Subcutaneous abdominal adipose tissue (tissue), 5 donors: Measurements from ENCODE around the gene SRPK3.
"Not testable (repeated sequence)": the region's sequence is repeated elsewhere in the genome, so short reads cannot be mapped to it uniquely, and the experiment has no call there.

Experiments used
- H3K27ac ChIP-seq: one replicate; pipeline ENCODE4 v1.7.0; 2013; ENCODE audit warnings: low read depth, mild to moderate bottlenecking, inconsistent platforms, low read length, moderate library complexity
- H3K27me3 ChIP-seq, 5 donors: one replicate each; pipeline ENCODE4 v1.7.0; 2013; ENCODE audit warnings: low read length in 5 of 5, inconsistent platforms in 1 of 5; ENCODE audit not compliant: control insufficient read depth in 5 of 5, insufficient read depth in 4 of 5
- H3K36me3 ChIP-seq, 5 donors: one replicate each; pipeline ENCODE4 v1.7.0; 2013; ENCODE audit warnings: low read length in 5 of 5; ENCODE audit not compliant: control insufficient read depth in 5 of 5, insufficient read depth in 5 of 5
- H3K4me1 ChIP-seq, 5 donors: one replicate each; pipeline ENCODE4 v1.7.0; 2013; ENCODE audit warnings: low read length in 5 of 5, mild to moderate bottlenecking in 3 of 5, moderate library complexity in 1 of 5; ENCODE audit not compliant: control insufficient read depth in 5 of 5, insufficient read depth in 5 of 5
- H3K4me3 ChIP-seq, 5 donors: one replicate each; pipeline ENCODE4 v1.7.0; 2013; ENCODE audit warnings: low read length in 5 of 5, low read depth in 1 of 5
- H3K9ac ChIP-seq, 5 donors: one replicate each; pipeline ENCODE4 v1.7.0; 2013; ENCODE audit warnings: low read length in 5 of 5, mild to moderate bottlenecking in 4 of 5, moderate library complexity in 3 of 5
- H3K9me3 ChIP-seq, 5 donors: one replicate each; pipeline ENCODE4 v1.7.0; 2013; ENCODE audit warnings: low read length in 5 of 5; ENCODE audit not compliant: control insufficient read depth in 5 of 5
- donor health status: healthy.
- donor health status: healthy.
- donor health status: healthy.
- donor health status: healthy.
- donor health status: healthy.

The SRPK3 gene

GRCh38 chrX:153746359-153746758 lies 34.5 kb upstream of the SRPK3 start:
- peaks cover 0 to 8% (median 0%) of the 10 kb centered on the region in 5 donors for H3K9me3 ChIP-seq
- peaks cover 0 to 3% (median 0%) of the 10 kb centered on the region in 5 donors for H3K27me3 ChIP-seq
- H3K4me3 ChIP-seq = no peak overlapping the region
- no peak overlapping the region for H3K27ac ChIP-seq
- H3K9ac ChIP-seq = no peak overlapping the region
- H3K4me1 ChIP-seq = peaks cover 0 to 20% (median 8%) of the 10 kb centered on the region in 5 donors
- H3K36me3 ChIP-seq = no peaks in the 10 kb centered on the region

- not testable (repeated sequence) for H3K4me3 ChIP-seq, H3K27ac ChIP-seq, H3K9me3 ChIP-seq, H3K27me3 ChIP-seq, H3K36me3 ChIP-seq, H3K9ac ChIP-seq
- H3K4me1 ChIP-seq = peaks cover 0 to 20% (median 8%) of the 10 kb centered on the region in 5 donors
Measured at GRCh38 chrX:153746991-153747390, 33.9 kb upstream of the SRPK3 start.

- H3K4me3 ChIP-seq, H3K9me3 ChIP-seq, H3K9ac ChIP-seq, H3K27ac ChIP-seq, H3K36me3 ChIP-seq, H3K27me3 ChIP-seq: not testable (repeated sequence)
- peaks cover 0 to 17% (median 7%) of the 10 kb centered on the region in 5 donors for H3K4me1 ChIP-seq
Measured at GRCh38 chrX:153749017-153749416, 31.8 kb upstream of the SRPK3 start.

GRCh38 chrX:153750127-153750774 lies 30.6 kb upstream of the SRPK3 start:
- Histone ChIP-seq H3K4me1 (peaks cover 0 to 7% (median 3%) of the 10 kb centered on the region in 5 donors), H3K4me3 (no peak overlapping the region), H3K36me3 (no peaks in the 10 kb centered on the region), H3K9me3 (peaks cover 0 to 8% (median 0%) of the 10 kb centered on the region in 5 donors), H3K9ac (no peak overlapping the region), H3K27me3 (peaks cover 0 to 2% (median 0%) of the 10 kb centered on the region in 5 donors), H3K27ac (no peak overlapping the region)

- Histone ChIP-seq H3K4me1 (peaks cover 0 to 13% (median 4%) of the 10 kb centered on the region in 5 donors), H3K36me3 (no peaks in the 10 kb centered on the region), H3K9me3 (peaks cover 0 to 9% (median 5%) of the 10 kb centered on the region in 5 donors), H3K27ac (no peak overlapping the region), H3K4me3 (no peak overlapping the region), H3K27me3 (no peaks in the 10 kb centered on the region), H3K9ac (no peak overlapping the region)
Measured at GRCh38 chrX:153755136-153755535, 25.7 kb upstream of the SRPK3 start.

- no peak overlapping the region for H3K9ac ChIP-seq
- H3K4me1 ChIP-seq = peaks cover 0 to 42% (median 30%) of the 10 kb centered on the region in 5 donors
- H3K36me3 ChIP-seq = no peaks in the 10 kb centered on the region
- peaks cover 0 to 5% (median 0%) of the 10 kb centered on the region in 5 donors for H3K9me3 ChIP-seq
- H3K27ac ChIP-seq = no peak overlapping the region
- H3K27me3 ChIP-seq = peaks cover 0 to 14% (median 7%) of the 10 kb centered on the region in 5 donors
- H3K4me3 ChIP-seq = no peak overlapping the region
Measured at GRCh38 chrX:153761863-153762262, 19.0 kb upstream of the SRPK3 start.

- Histone ChIP-seq H3K4me1 (peaks cover 0 to 41% (median 30%) of the 10 kb centered on the region in 5 donors), H3K4me3 (no peak overlapping the region), H3K9me3 (peaks cover 0 to under 1% (median 0%) of the 10 kb centered on the region in 5 donors), H3K36me3 (no peaks in the 10 kb centered on the region), H3K27me3 (peaks cover 0 to 14% (median 7%) of the 10 kb centered on the region in 5 donors), H3K9ac (no peak overlapping the region), H3K27ac (no peak overlapping the region)
Measured at GRCh38 chrX:153762626-153763173, 18.1 kb upstream of the SRPK3 start.

- Histone ChIP-seq H3K4me1 (peaks cover 0 to 36% (median 30%) of the 10 kb centered on the region in 5 donors), H3K27ac (no peak overlapping the region), H3K36me3 (no peaks in the 10 kb centered on the region), H3K9ac (no peak overlapping the region), H3K27me3 (peaks cover 0 to 14% (median 9%) of the 10 kb centered on the region in 5 donors), H3K4me3 (no peak overlapping the region), H3K9me3 (no peaks in the 10 kb centered on the region)
Measured at GRCh38 chrX:153763298-153763932, 17.4 kb upstream of the SRPK3 start.

- Histone ChIP-seq H3K27me3 (peaks cover 0 to 17% (median 11%) of the 10 kb centered on the region in 5 donors), H3K27ac (no peak within 1 kb of the TSS), H3K9me3 (no peaks in the 10 kb centered on the region), H3K4me3 (peak within 1 kb of the TSS in 3 of 5 donors; percentile 11 to 50 (median 46)), H3K9ac (peak within 1 kb of the TSS in 1 of 5 donors; percentile 64), H3K4me1 (peaks cover 0 to 31% (median 26%) of the 10 kb centered on the region in 5 donors), H3K36me3 (no peaks in the 10 kb centered on the region)
Measured at GRCh38 chrX:153763989-153764755, 16.7 kb upstream of the SRPK3 start, which contains the start of gene PLXNB3. PLXNB3 (plus strand) TSS chrX:153764249; CDS start chrX:153765536, 1,287 bp downstream.
